GM03348 (cell line): ENCODE measurements around the gene TSPAN2.
"Not testable (repeated sequence)": the region's sequence is repeated elsewhere in the genome, so short reads cannot be mapped to it uniquely, and the experiment has no call there.

Experiments
- DNase-seq: peaks from one replicate; pipeline ENCODE4 v3.0.0; 2012; ENCODE audit warnings: low spot score

The TSPAN2 gene

DNA sequence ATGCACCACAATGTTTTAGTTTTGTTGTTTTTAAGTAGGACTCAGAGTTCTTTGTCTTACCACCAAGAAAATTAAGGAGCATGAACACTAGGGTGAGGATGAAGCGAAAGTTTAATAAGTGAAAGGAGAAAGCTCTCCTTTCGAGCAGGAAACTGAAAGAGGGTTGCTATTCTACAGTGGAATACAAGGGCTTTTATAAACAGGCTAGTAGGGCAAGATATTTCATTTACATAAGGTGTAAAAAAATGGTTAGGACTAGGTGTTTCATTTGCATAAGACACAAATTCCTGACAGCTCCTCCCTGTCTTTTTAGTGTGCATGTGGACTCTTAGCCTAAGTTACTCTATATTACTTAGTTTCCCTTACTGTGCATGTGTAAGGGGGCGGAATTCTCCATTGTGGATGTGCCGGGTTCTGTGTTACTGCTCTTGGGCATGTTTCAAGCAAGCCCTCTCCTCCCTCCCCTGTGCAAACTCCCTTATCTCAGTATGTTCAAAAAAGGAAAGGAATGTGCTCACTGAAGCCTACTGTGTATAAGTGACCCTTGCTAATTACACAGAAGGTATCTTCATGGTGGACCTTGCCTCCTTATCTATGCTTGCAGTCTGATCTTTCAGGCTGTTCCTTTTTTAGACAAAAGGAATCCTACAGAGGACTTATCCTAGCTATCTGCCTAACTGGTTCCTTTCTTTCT lies 52.3 kb downstream of the TSPAN2 start:
- DNase-seq = no peak

DNA sequence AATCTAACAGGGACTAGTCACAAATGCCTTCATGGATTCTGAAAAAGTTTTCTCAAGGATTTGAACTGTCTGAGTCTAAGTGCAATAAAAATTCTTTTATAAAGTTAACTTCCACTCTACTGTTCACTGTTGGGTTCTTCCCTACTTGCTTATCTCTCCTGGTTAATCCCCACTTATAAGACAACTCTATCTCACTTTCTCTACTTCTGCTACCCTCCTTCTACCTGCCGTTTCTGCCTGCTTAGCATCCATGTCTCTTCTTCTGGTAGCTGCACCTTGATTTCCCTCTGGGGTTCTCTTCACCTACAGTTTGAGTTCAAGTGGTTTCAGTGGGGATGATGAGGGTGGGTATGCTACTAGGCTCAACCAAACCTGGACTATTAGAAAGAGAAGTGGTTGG lies 53.7 kb downstream of the TSPAN2 start:
- no peak for DNase-seq

DNA sequence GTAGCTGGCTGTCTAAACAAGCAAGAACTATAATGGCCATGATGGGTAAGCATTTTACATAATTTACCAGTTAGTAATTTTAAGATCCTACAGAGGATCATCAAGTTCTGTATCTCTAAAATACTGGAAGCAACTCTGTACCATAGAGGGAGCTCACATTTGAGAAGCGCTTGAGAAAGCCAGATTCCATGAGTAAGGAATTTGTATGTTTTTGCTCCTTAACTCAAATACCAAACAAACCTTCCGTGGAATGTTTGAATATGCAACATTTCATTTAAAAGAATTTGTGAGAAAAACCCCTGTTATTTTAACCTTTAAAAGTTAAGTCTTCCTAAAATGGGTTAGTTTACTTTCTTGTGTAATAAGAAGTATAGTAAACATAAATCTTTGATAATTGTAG lies 57.7 kb downstream of the TSPAN2 start:
- DNase-seq = no peak

DNA sequence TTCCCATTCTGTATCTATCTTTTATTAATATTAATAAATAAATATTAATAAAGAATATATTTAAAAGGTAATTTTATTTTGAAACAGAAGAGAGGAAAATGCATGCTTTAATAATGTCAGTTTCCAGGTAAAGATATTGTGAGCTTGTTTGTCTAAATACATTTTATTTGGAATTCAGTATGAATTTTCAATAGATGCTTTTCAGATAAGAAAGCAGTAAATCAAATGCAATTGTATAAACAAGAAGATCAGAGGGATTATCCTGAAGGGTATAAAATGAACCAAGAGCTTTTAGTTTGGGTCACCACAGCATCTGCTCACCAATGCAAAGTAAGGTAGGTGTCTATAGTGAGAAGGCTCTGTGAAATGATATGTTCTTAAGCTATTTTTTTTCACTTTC lies 59.8 kb downstream of the TSPAN2 start, which contains the start of gene TSHB:
TSS of gene TSHB (plus strand) at position 301 of the 400 bp plus-strand sequence. CDS start 3,537 bp downstream, outside the sequence.
- no peak for DNase-seq

DNA sequence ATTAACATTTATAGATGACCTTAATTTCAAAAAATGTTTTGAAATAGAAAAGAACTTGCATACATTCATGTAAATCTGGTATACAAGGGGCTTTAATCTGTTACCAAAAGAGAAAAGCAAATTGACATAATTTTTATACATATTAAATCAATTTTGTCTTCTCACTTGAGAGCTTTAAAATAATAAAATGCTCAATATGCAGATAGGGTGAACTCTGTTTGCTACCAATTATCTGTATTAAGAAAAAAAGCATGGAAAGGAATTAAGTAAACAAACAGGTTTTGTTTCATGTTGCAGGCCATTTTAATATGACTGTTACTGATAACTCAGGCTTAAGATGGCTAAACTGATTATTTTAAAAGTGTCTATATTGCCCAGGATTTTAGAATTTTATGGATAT lies 65.7 kb downstream of the TSPAN2 start:
- no peak for DNase-seq

DNA sequence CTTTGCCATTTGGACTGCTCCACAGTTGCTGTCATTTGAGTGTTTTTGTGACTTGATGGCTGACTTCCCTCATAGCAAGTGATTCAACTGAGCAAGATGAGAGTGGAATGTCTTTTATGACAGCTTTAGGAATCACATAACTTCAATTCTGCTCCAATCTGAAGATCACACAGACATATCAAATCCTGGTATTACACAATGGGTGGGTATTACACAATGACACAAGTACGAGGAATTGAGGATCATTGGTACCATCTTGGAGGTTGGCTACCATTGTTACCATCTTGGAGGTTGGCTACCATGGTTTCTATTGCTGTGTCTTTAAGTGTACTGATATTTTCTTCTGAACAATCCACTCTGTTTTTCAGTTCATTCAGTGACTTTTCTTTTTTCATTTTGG lies 68.2 kb downstream of the TSPAN2 start:
- DNase-seq = no peak

DNA sequence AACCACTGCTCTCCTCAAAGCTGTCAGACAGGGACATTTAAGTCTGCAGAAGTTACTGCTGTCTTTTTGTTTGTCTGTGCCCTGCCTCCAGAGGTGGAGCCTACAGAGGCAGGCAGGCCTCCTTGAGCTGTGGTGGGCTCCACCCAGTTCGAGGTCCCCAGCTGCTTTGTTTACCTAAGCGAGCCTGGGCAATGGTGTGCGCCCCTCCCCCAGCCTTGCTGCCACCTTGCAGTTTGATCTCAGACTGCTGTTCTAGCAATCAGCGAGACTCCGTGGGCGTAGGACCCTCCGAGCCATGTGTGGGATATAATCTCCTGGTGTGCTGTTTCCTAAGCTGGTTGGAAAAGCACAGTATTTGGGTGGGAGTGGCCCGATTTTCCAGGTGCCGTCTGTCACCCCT lies 69.8 kb downstream of the TSPAN2 start:
- DNase-seq = not testable (repeated sequence)

DNA sequence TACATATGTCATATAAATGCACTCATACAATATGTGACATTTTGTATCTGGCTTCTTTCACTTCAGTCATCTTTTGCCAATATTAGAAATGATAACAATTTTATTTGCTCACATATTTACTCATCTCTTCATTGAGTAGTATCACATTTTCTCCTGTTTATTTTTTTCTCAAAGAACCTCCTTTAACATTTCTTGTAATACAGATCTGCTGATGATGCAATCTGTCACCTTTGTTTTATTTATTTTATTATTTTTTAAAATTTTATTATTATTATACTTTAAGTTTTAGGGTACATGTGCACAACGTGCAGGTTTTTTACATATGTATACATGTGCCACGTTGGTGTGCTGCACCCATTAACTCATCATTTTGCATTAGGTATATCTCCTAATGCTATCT lies 75.5 kb downstream of the TSPAN2 start:
- no peak for DNase-seq

DNA sequence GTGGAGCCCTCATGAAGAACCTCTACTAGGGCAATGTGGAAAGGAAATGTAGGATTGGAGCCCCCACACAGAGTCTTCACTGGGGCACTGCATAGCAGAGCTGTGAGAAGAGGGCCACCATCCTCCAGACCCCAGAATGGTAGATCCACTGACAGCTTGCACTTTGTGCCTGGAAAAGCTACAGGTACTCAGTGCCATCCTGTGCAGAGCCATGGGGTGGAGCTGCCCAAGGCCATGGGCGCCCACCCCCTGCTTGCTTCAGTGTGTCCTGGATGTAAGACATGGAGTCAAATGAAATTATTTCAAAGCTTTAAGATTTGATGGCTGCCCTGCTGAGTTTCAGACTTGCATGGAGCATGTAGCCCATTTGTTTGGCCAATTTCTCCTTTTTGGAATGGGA lies 76.9 kb downstream of the TSPAN2 start:
- no peak for DNase-seq

DNA sequence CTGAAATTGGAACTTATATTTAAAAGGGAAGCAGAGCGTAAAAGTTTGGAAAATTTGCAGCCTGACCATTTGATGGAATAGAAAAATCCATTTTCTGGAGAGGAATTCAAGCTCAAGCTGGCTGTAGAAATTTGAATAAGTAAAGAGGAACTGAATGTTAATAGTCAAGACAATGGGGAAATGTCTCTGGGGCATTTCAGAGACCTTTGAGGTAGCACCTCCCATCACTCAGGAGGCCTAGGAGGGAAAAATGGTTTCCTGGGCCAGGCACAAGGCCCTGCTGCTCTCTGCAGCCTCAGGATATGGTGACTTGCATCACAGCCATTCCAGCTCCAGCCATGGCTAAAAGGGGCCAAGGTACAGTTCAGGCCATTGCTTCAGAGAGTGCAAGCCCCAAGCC lies 77.3 kb downstream of the TSPAN2 start:
- DNase-seq = no peak

DNA sequence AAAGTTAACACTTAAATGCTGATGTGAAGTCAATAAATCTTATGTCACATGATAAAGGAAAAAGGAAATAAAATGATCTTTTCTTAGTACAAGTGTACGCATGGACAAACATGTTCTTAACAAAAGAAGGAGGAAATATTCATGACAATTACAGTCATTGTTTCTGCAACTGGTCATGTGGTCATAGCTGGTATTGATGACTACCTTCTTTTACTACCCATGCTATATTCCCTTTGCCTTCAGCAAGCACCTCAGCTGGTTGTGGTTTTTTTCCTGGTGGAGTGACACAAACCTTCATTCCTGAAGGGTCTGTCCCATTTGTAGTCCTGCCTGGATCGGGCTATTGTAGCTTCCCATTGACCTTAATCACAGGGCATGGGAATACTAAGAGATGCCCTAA lies 83.1 kb downstream of the TSPAN2 start:
- DNase-seq = no peak
